Esophagus muscularis mucosa (tissue), 4 donors: Measurements from ENCODE around the gene SH3PXD2A. TPM values are rescaled to one million over a fixed set of nuclear protein-coding genes. Genes with fewer than 3 reads are reported as not detected.

Source experiments
- DNase-seq: peaks from one replicate; pipeline ENCODE4 v3.0.0-alpha.2; 2017; ENCODE audit errors: extremely low spot score
- H3K27ac ChIP-seq, 4 donors: fragments of 200-600 bp; sonication (generic); replicated peaks in 1 of 4; 1 replicate in 3 of 4; 2 replicates in 1 of 4; pipeline ENCODE4 v1.5.1; 2016 to 2019; ENCODE audit warnings: mild to moderate bottlenecking in 1 of 4
- H3K27me3 ChIP-seq, 4 donors: fragments of 200-600 bp; sonication (generic); one replicate each; pipeline versions ENCODE4 v1.5.1 to v1.6.0; 2016 to 2019
- H3K36me3 ChIP-seq, 4 donors: fragments of 200-600 bp; sonication (generic); one replicate each; pipeline ENCODE4 v1.5.1; 2016 to 2019
- H3K4me1 ChIP-seq, 4 donors: fragments of 200-600 bp; sonication (generic); one replicate each; pipeline ENCODE4 v1.5.1; 2016 to 2019
- H3K4me3 ChIP-seq, 4 donors: fragments of 200-600 bp; sonication (generic); 1 replicate in 2 of 4; 2 replicates in 2 of 4; pipeline ENCODE4 v1.5.1; 2016 to 2019; ENCODE audit warnings: mild to moderate bottlenecking in 4 of 4, moderate library complexity in 1 of 4
- H3K9me3 ChIP-seq, 4 donors: fragments of 200-600 bp; sonication (generic); 1 replicate in 3 of 4; 2 replicates in 1 of 4; pipeline ENCODE4 v1.5.1; 2016 to 2019
- EP300 ChIP-seq: sonication (generic); formaldehyde crosslinking; IDR thresholded peaks from one replicate; pipeline ENCODE4 v1.6.1; 2017; ENCODE audit warnings: antibody characterized with exemption
- POLR2A ChIP-seq: fragments of 450-650 bp; IDR thresholded peaks from one replicate; pipeline ENCODE4 v1.6.1; 2017; ENCODE audit warnings: antibody characterized with exemption, moderate library complexity, mild to moderate bottlenecking, low read depth
- POLR2AphosphoS5 ChIP-seq, 2 donors: sonication (generic); formaldehyde crosslinking; IDR thresholded peaks; one replicate each; pipeline ENCODE4 v1.6.1; 2017; ENCODE audit warnings: antibody characterized with exemption in 2 of 2
- WGBS: methylation state at CpG from one replicate; pipeline ENCODE4 v1.1.5; 2018; 5-methylcytosine and 5-hydroxymethylcytosine counted together
- intact Hi-C: fragments of 100-400 bp; cut with DNase I; formaldehyde crosslinking; loops from one replicate; pipeline ENCODE4 v1.15.1; 2023
- total RNA-seq, 4 donors: library from RNA; depleted of rRNA; stranded (reverse); fragments of >200 nt; gene quantifications; one replicate each; pipeline versions ENCODE4 v1.1.0 to v1.2.1, GENCODE V29; 2016
- TF ChIP-seq, protein P1 (sequence below), 3 experiments: fragments of 200-600 bp in 2 of 3; fragments of 450-650 bp in 1 of 3; sonication (generic) in 2 of 3; IDR thresholded peaks; one replicate each; pipeline ENCODE4 v1.5.1; 2017 to 2019; ENCODE audit warnings: antibody characterized with exemption in 3 of 3, mild to moderate bottlenecking in 2 of 3, moderate library complexity in 1 of 3

The SH3PXD2A gene
- total RNA-seq, 4 donors from 2014 or later: 30.5 to 69.3 (median 40.0) TPM

DNA sequence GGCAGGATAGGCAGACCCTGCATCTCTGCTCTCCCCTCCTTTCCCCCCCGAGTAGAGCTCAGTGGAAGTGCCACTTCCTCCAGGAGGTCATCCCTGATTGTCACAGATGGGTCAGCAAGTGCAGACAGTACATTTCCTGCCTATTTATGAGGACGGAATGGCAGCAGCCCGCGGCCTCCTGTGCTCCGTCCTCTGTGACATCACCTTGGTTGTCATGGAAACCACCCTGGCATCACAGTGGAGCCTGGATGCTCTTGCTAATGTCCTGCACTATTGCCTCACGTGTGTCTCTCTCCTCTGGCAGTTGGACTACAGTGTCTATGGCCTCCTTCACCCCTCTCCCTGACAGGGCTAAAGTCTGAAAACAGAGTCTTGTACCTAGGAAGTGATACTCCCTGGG lies 148.6 kb downstream of the SH3PXD2A start:
- H3K36me3 ChIP-seq: peaks cover 0 to 2% (median 0%) of the 10 kb centered on the region in 4 donors
- H3K4me3 ChIP-seq: no peak overlapping the region
- H3K9me3 ChIP-seq: no peaks in the 10 kb centered on the region
- no peaks in the 10 kb centered on the region for H3K4me1 ChIP-seq
- TF ChIP-seq, protein P1, sequence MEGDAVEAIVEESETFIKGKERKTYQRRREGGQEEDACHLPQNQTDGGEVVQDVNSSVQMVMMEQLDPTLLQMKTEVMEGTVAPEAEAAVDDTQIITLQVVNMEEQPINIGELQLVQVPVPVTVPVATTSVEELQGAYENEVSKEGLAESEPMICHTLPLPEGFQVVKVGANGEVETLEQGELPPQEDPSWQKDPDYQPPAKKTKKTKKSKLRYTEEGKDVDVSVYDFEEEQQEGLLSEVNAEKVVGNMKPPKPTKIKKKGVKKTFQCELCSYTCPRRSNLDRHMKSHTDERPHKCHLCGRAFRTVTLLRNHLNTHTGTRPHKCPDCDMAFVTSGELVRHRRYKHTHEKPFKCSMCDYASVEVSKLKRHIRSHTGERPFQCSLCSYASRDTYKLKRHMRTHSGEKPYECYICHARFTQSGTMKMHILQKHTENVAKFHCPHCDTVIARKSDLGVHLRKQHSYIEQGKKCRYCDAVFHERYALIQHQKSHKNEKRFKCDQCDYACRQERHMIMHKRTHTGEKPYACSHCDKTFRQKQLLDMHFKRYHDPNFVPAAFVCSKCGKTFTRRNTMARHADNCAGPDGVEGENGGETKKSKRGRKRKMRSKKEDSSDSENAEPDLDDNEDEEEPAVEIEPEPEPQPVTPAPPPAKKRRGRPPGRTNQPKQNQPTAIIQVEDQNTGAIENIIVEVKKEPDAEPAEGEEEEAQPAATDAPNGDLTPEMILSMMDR (IDR thresholded peaks at IDR 0.05): no peak
- TF ChIP-seq EP300 (no peak), POLR2A (no peak), POLR2AphosphoS5 (IDR thresholded peaks at IDR 0.05) (no peak)
- intact Hi-C loops: no loop called here
- 87% methylated on average over 6 of the region's 6 CpGs for WGBS
- H3K27ac ChIP-seq: no peak overlapping the region
- H3K27me3 ChIP-seq: no peaks in the 10 kb centered on the region
- DNase-seq: no peak

DNA sequence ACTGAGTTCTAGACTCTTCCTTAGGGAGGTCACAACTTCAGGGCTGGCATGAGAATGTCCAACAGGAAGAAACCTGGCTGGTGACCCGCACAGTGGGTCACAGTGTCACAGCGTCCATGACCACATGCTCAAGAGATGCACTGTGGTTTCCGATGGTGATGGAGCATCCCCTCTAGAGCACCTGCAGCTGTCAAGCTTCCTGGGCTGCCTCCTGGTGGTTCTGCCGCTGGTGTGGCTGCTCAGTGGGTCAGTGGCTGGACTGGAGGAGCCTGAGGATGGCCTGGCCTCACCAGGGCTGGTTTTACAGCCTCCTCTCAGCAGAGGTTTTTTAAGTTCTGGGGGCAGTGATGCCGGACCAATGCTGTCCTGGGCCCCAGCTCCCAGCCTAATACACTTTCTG lies 149.3 kb downstream of the SH3PXD2A start:
- intact Hi-C loops: no loop called here
- Histone ChIP-seq H3K4me3 (no peak overlapping the region), H3K4me1 (no peaks in the 10 kb centered on the region), H3K36me3 (peaks cover 0 to 2% (median 0%) of the 10 kb centered on the region in 4 donors), H3K27me3 (no peaks in the 10 kb centered on the region), H3K27ac (no peak overlapping the region), H3K9me3 (no peaks in the 10 kb centered on the region)
- TF ChIP-seq EP300 (no peak), POLR2AphosphoS5 (IDR thresholded peaks at IDR 0.05) (no peak), POLR2A (no peak)
- TF ChIP-seq, protein P1 (IDR thresholded peaks at IDR 0.05): no peak
- 86% methylated on average over 5 of the region's 5 CpGs for WGBS
- DNase-seq: no peak

DNA sequence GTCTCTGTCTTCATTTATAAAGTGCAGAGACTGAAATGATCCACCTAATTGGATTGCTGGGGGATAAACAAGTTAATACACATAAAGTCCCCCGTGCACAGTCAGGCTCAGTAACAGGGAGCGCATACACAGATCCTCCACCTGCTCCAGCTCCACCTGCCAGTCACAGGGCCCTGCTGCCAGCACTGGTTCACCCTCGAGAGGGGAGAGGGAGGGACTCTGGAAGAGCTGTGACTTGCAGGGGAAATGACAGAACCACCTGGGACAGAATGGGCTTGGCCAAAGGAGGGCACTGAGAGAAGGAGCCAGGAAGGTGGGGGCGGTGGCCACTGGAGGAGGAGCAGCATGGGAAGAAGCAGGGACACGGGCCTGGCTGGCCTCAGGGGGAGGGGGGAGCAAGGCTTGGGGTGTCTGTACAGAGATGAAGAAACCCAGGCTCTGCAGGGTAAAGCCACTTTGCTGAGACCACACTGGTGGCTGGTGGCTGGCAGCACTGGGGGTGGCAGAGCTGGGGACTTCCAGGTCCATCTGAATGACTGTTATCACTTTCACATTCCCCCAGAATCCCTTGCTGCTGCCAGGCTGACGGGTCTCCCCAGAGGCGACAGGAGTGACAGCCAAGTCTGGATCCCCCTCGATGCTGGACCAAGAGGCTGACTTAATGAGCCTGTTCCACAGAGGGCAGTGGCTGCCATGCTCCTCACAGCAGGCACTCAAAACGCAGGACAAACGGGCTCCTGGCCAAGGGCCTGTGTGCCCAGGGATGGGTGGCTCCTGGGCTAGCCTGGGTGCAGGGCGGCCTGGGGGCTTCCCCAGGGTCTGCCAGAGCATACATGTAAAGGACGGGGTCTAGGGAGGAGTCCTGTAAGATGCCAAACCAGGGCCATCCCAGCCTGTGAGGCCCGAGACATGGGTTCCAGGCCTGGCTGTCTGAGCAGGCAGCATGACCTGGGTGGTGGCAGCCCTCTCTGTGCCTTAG lies 151.1 kb downstream of the SH3PXD2A start:
- intact Hi-C loops: no loop called here
- TF ChIP-seq, protein P1 (IDR thresholded peaks at IDR 0.05): no peak
- TF ChIP-seq POLR2AphosphoS5 (IDR thresholded peaks at IDR 0.05) (no peak), POLR2A (no peak), EP300 (no peak)
- peaks cover 0 to 8% (median 0%) of the 10 kb centered on the region in 4 donors for H3K36me3 ChIP-seq
- H3K27ac ChIP-seq: peak overlapping the region in 1 of 4 donors; percentile 15
- no peaks in the 10 kb centered on the region for H3K27me3 ChIP-seq
- DNase-seq: no peak
- H3K9me3 ChIP-seq: no peaks in the 10 kb centered on the region
- WGBS: 86% methylated on average over 5 of the region's 13 CpGs
- H3K4me3 ChIP-seq: no peak overlapping the region
- no peaks in the 10 kb centered on the region for H3K4me1 ChIP-seq

DNA sequence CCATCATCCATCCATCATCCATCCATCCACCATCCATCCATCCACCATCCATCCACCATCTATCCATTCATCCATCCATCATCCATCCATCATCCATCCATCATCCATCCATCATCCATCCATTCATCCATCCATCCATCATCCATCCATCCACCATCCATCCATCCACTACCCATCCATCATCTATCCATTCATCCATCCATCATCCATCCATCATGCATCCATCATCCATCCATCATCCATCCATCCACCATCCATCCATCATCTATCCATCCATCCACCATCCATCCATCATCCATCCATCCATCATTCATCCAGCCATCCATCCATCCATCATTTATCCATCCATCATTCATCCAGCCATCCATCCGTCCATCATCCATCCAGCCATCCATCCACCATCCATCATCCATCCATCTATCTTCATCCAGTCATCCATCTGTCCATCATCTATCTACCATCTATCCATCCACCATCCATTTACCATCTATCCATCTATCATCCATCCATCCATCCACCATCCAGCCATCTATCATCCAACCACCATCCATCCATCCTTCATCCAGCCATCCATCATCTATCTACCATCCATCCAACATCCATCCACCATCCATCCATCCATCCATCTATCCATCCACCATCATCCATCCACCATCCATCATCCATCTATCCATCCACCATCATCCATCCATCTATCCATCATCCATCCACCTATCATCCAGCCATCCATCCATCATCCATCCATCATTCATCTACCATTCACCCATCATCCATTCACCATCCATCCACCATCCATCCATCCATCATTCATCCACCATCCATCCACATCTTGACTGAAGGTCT lies 153.8 kb downstream of the SH3PXD2A start:
- Histone ChIP-seq H3K4me1 (peaks cover 8 to 17% (median 14%) of the 10 kb centered on the region in 4 donors), H3K27ac (no peak overlapping the region), H3K27me3 (no peaks in the 10 kb centered on the region), H3K9me3 (no peaks in the 10 kb centered on the region), H3K4me3 (no peak overlapping the region), H3K36me3 (peaks cover 0 to 6% (median 0%) of the 10 kb centered on the region in 4 donors)
- no peak for DNase-seq
- intact Hi-C loops: no loop called here
- 39% methylated on average over 1 of the region's 1 CpG for WGBS
- TF ChIP-seq EP300: no peak
- TF ChIP-seq POLR2AphosphoS5 (IDR thresholded peaks at IDR 0.05): no peak
- no peak for TF ChIP-seq POLR2A
- TF ChIP-seq, protein P1 (IDR thresholded peaks at IDR 0.05): no peak
